K562 (cell line): ENCODE results near the gene CRKL. TPM values are rescaled to one million over a fixed set of nuclear protein-coding genes. Genes with fewer than 3 reads are reported as not detected.

Experiments
- ATAC-seq: fragments of 200-7000 bp; cut with Tn5 transposase; 3 replicates; pipeline ENCODE4 v1.9.1; 2020; ENCODE audit warnings: moderate library complexity
- BruUV-seq: library from RNA; stranded (reverse); fragments of 400-500 nt; replicated peaks from 2 replicates; lab custom pipeline; 2021; lab: Mats Ljungman, UMichigan
- CTCF ChIA-PET: fragments of 300-600 bp; formaldehyde crosslinking; extraction: SDS; loops from one replicate; lab custom pipeline; 2021; ENCODE audit warnings: low intra/inter-chr PET ratio; lab: Yijun Ruan, JAX
- POLR2A ChIA-PET: fragments of 300-600, 350-650 bp; sonication (Branson Sonifier 250); formaldehyde crosslinking; extraction: SDS; loops from one replicate; lab custom pipeline; 2021; ENCODE audit warnings: antibody characterized with exemption, inconsistent platforms; lab: Yijun Ruan, JAX
- DNase-seq, 4 experiments: peaks; one replicate each; pipeline versions ENCODE4 v3.0.0 to v3.0.0-alpha.2; 2011 to 2018; ENCODE audit warnings: low spot score in 3 of 4, mixed read lengths in 3 of 4; ENCODE audit errors: extremely low read depth in 1 of 4
- FAIRE-seq: peaks from 2 replicates; lab custom pipeline; 2011; peaks lifted over from hg19 to GRCh38; lab: Jason Lieb, UNC
- H2AFZ ChIP-seq: 2 replicates; pipeline ENCODE4 v1.6.0; 2011; ENCODE audit warnings: low read depth, low read length, control low read depth, inconsistent platforms
- H3K27ac ChIP-seq: fragments of 200-600 bp; 3 replicates; pipeline ENCODE4 v1.8.0; 2011; ENCODE audit warnings: low read depth, mild to moderate bottlenecking, control low read depth, inconsistent platforms, low read length, moderate library complexity, mixed read lengths; ENCODE audit errors: extremely low read depth
- H3K27me3 ChIP-seq, 2 experiments: fragments of 300-600 bp in 1 of 2; 2 replicates in 1 of 2; 3 replicates in 1 of 2; pipeline versions ENCODE4 v1.6.0 to v1.8.0; 2011; ENCODE audit warnings: inconsistent platforms in 2 of 2, low read length in 2 of 2, mild to moderate bottlenecking in 1 of 2, mixed read lengths in 1 of 2, moderate library complexity in 1 of 2; ENCODE audit not compliant: control insufficient read depth in 2 of 2, insufficient read depth in 2 of 2
- H3K36me3 ChIP-seq: fragments of 300-600 bp; 3 replicates; pipeline ENCODE4 v1.8.0; 2011; ENCODE audit warnings: mild to moderate bottlenecking, low read length, inconsistent platforms; ENCODE audit not compliant: control insufficient read depth, insufficient read depth
- H3K4me1 ChIP-seq, 2 experiments: fragments of 200-600 bp in 1 of 2; replicated peaks in 1 of 2; 2 replicates in 1 of 2; 3 replicates in 1 of 2; pipeline versions ENCODE4 v1.5.1 to v1.8.0; 2011; ENCODE audit warnings: inconsistent platforms in 2 of 2, low read length in 2 of 2, mild to moderate bottlenecking in 1 of 2, mixed read lengths in 1 of 2, moderate library complexity in 1 of 2; ENCODE audit not compliant: control insufficient read depth in 2 of 2, insufficient read depth in 2 of 2
- H3K4me2 ChIP-seq: 2 replicates; pipeline ENCODE4 v1.6.1; 2011; ENCODE audit warnings: low read length, control low read depth, inconsistent platforms, mixed read lengths; ENCODE audit not compliant: insufficient read depth
- H3K4me3 ChIP-seq: fragments of 200-600 bp; sonication (generic), shearing (Covaris generic); 2 replicates; pipeline ENCODE4 v1.5.1; 2016; ENCODE audit warnings: control low read depth, inconsistent platforms
- H3K79me2 ChIP-seq: fragments of 200-600 bp; 3 replicates; pipeline ENCODE4 v1.8.0; 2011; ENCODE audit warnings: low read length, inconsistent platforms; ENCODE audit not compliant: control insufficient read depth, insufficient read depth
- H3K9ac ChIP-seq, 2 experiments: 2 replicates each; pipeline versions ENCODE4 v1.6.0 to v1.6.1; 2011; ENCODE audit warnings: low read depth in 2 of 2, low read length in 2 of 2, control low read depth in 1 of 2, inconsistent platforms in 1 of 2, mild to moderate bottlenecking in 1 of 2, mixed read lengths in 1 of 2; ENCODE audit not compliant: insufficient read depth in 1 of 2
- H3K9me1 ChIP-seq: one replicate; pipeline ENCODE4 v1.6.0; 2011; ENCODE audit warnings: inconsistent platforms, mild to moderate bottlenecking, low read length, moderate library complexity; ENCODE audit not compliant: control insufficient read depth, insufficient read depth
- H3K9me3 ChIP-seq: replicated peaks from 2 replicates; pipeline ENCODE4 v1.5.1; 2011; ENCODE audit warnings: low read depth, low read length, inconsistent platforms; ENCODE audit not compliant: control insufficient read depth, insufficient read depth
- H4K20me1 ChIP-seq: replicated peaks from 2 replicates; pipeline ENCODE4 v1.6.1; 2011; ENCODE audit warnings: low read length, inconsistent platforms, mixed read lengths; ENCODE audit not compliant: control insufficient read depth, insufficient read depth
- BRD4 ChIP-seq: fragments of 200-600 bp; sonication (generic); IDR thresholded peaks from 2 replicates; pipeline ENCODE4 v1.6.1; 2017; ENCODE audit warnings: inconsistent platforms
- CHD4 ChIP-seq: fragments of 200-600 bp; sonication (generic); IDR thresholded peaks from 3 replicates; pipeline ENCODE4 v1.6.1; 2012; ENCODE audit warnings: low read depth, mild to moderate bottlenecking, mixed read lengths, low read length, inconsistent platforms; ENCODE audit not compliant: insufficient read depth, insufficient replicate concordance, poor library complexity, severe bottlenecking
- CXXC5 ChIP-seq: fragments of 250-450 bp; sonication (Bioruptor Pico); IDR thresholded peaks from 2 replicates; pipeline ENCODE4 v1.8.0; 2022; ENCODE audit warnings: inconsistent platforms, mild to moderate bottlenecking, moderate library complexity
- GABPB1 ChIP-seq: sonication (generic); formaldehyde crosslinking; IDR thresholded peaks from 2 replicates; pipeline ENCODE4 v1.8.0; 2022; ENCODE audit warnings: mild to moderate bottlenecking, missing genetic modification reagents
- HMGN3 ChIP-seq: IDR thresholded peaks from 2 replicates; pipeline ENCODE4 v1.6.1; 2011; ENCODE audit warnings: borderline replicate concordance, low read depth, mild to moderate bottlenecking, mixed read lengths, low read length; ENCODE audit not compliant: insufficient read length; ENCODE audit errors: extremely low read depth
- KDM2B ChIP-seq: fragments of 250-450 bp; sonication (Bioruptor Pico); IDR thresholded peaks from 2 replicates; pipeline ENCODE4 v1.8.0; 2021; ENCODE audit warnings: mild to moderate bottlenecking, moderate library complexity
- MAFK ChIP-seq: IDR thresholded peaks from 2 replicates; pipeline ENCODE4 v1.6.1; 2011; ENCODE audit warnings: low read length, improper control_type of control experiment
- MCM7 ChIP-seq, 2 experiments: fragments of 450-650 bp; IDR thresholded peaks; 2 replicates each; pipeline ENCODE4 v1.6.1; 2016 to 2018
- NCOR1 ChIP-seq: fragments of 450-650 bp; IDR thresholded peaks from 2 replicates; pipeline ENCODE4 v1.6.1; 2016; ENCODE audit warnings: mild to moderate bottlenecking, moderate library complexity
- NFE2 ChIP-seq: IDR thresholded peaks from 2 replicates; pipeline ENCODE4 v1.6.1; 2014; ENCODE audit warnings: antibody characterized with exemption, low read depth
- PML ChIP-seq: IDR thresholded peaks from 2 replicates; pipeline ENCODE4 v1.6.1; 2012; ENCODE audit warnings: low read length, inconsistent platforms
- ZNF121 ChIP-seq: sonication (generic); formaldehyde crosslinking; conservative IDR thresholded peaks from 2 replicates; pipeline ENCODE4 v1.8.0; 2022; ENCODE audit warnings: missing genetic modification reagents
- ZNF431 ChIP-seq: sonication (generic); formaldehyde crosslinking; IDR thresholded peaks from 2 replicates; pipeline ENCODE4 v1.8.0; 2022; ENCODE audit warnings: mild to moderate bottlenecking, missing genetic modification reagents
- WGBS: fragments of 100-300 bp; shearing (Covaris generic); methylation state at CpG from one replicate; pipeline ENCODE4 v1.1.6; 2016; ENCODE audit warnings: low coverage, mixed read lengths; ENCODE audit not compliant: insufficient coverage; ENCODE audit errors: missing lambda C conversion rate; 5-methylcytosine and 5-hydroxymethylcytosine counted together
- in situ Hi-C: fragments of 300-500 bp; cut with MboI; formaldehyde crosslinking; loops from 4 replicates; pipeline ENCODE4 v1.15.0; 2018; ENCODE audit warnings: inconsistent platforms, mixed read lengths
- intact Hi-C: fragments of 100-400 bp; cut with micrococcal nuclease; formaldehyde crosslinking; loops from 2 replicates; pipeline ENCODE4 v1.14.2; 2022
- polyA plus RNA-seq, 8 experiments: library from polyadenylated mRNA; depleted of rRNA in 4 of 8; stranded (reverse) in 5 of 8; unstranded in 3 of 8; fragments of >200 nt; fragmentation: Nextera tagmentation in 2 of 8; fragmentation: Illumina TruSeq in 1 of 8; extraction: Ambion mirVana in 2 of 8; extraction: Trizol in 1 of 8; gene quantifications; 2 replicates each; pipeline versions ENCODE4 v1.2.1 to v1.2.3, GENCODE V29; 2011 to 2014; ENCODE audit warnings: inconsistent platforms in 1 of 8, missing spikeins in 1 of 8
- total RNA-seq, 7 experiments: library from RNA; depleted of rRNA in 6 of 7; stranded (reverse); fragments of >200 nt in 6 of 7; fragmentation: Illumina TruSeq in 2 of 7; extraction: Trizol in 2 of 7; gene quantifications; 2 replicates each; pipeline versions ENCODE4 v1.2.1 to v1.2.3, GENCODE V29; 2011 to 2021; ENCODE audit warnings: low replicate concordance in 1 of 7

Gene CRKL
- total and polyA plus RNA-seq, 9 of the 15 experiments (the other 6 are each of a cell fraction or from before 2014, with no cell fraction given) = 100 to 263 (median 124) TPM

GRCh38 chr22:20909543-20910303, 7.5 kb upstream of the CRKL start:
- FAIRE-seq (no peak), DNase-seq (no peak), ATAC-seq (no peak)
- Histone ChIP-seq H3K9me1 (no peaks in the 10 kb centered on the region), H3K4me1 (peaks cover 0 to 7% of the 10 kb centered on the region in 2 experiments; a peak in 2 of 5 replicates), H3K36me3 (no peaks in the 10 kb centered on the region), H3K4me3 (no peak overlapping the region), H4K20me1 (no peaks in the 10 kb centered on the region), H3K79me2 (no peaks in the 10 kb centered on the region), H3K9ac (0 out of 4 replicates have a peak overlapping the region, but pooled peaks of 1 of the 2 experiments have one; percentile 30), H3K9me3 (no peaks in the 10 kb centered on the region), H3K4me2 (no peak overlapping the region), H3K27me3 (peaks cover 4 to 14% of the 10 kb centered on the region in 2 experiments), H3K27ac (no peak overlapping the region), H2AFZ (no peak overlapping the region)
- CTCF ChIA-PET = interaction anchor here (0.7 kb wide), 1 partner anchor 117 kb away, joined by 3 read pairs; no protein-coding TSS in a partner anchor
- POLR2A ChIA-PET = interaction anchor here (1.0 to 54.6 kb wide), 3 partner anchors 14 to 42 kb away, joined by 3 to 1556 read pairs (median 24); partner anchors contain the start of genes AIFM3 and LZTR1
- in situ Hi-C loops = no loop called here
- 30% methylated on average over 6 of the region's 6 CpGs for WGBS
- BruUV-seq = no TSS peak
- intact Hi-C loops = loop anchor here (10.0 kb wide), 1 partner anchor 405 kb away; the partner anchor contains the start of gene MED15
- TF ChIP-seq ZNF121 (CRISPR knock-in tag) (peak; percentile 100), KDM2B (CRISPR knock-in tag) (no peak), HMGN3 (no peak), PML (no peak), MCM7 (IDR thresholded peaks at IDR 0.05) (no peak), NCOR1 (no peak), NFE2 (peak; percentile 45; the same call in 1 of the 2 replicates), BRD4 (no peak), CHD4 (peak; percentile 59), MAFK (peak; percentile 50; the same call in 1 of the 2 replicates), ZNF431 (no peak), GABPB1 (CRISPR knock-in tag) (no peak), CXXC5 (CRISPR knock-in tag) (peak; percentile 29; the same call in 1 of the 2 replicates)
